ENCODE data around the gene ORC4. TPM values are rescaled to one million over a fixed set of nuclear protein-coding genes. Genes with fewer than 3 reads are reported as not detected.

The ORC4 gene
- polyA plus RNA-seq, 3 donors: 30.2 to 34.0 (median 33.1) TPM

DNA sequence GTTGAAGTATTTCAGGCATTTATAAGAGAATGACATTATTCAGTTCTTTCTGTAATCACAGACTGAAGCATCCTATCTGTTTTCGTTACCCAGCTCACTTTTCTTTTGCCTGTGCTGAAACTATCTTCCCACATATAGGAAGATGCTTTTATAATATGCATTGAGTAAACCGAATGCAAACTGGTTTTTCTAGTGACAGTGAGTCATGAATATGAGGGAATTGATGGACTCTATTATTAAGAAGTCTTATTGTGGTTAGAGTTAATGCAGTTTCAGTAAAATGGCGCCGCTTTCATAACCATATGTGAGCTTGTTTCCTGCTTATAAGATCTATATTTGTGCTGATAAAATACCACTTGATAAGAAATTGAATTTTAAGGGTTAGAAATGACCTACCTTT, 116.5 kb downstream of the ORC4 start:
- H4K20me1 ChIP-seq (ENCODE audit: insufficient read depth, low read length): peaks cover 8% of the 10 kb centered on the region
- Mint-ChIP-seq H3K9me3 (no peaks in the 10 kb centered on the region), H3K27me3 (ENCODE audit: low read depth in 3 of 3) (peaks cover 0 to 2% (median 0%) of the 10 kb centered on the region in 3 donors), H3K27ac (no peak overlapping the region), H3K4me1 (peaks cover 2% of the 10 kb centered on the region), H3K36me3 (peaks cover 15 to 32% of the 10 kb centered on the region in 2 donors), H3K4me3 (no peak overlapping the region)
- no CpG with 5 or more reads among the region's 4 CpGs for WGBS (ENCODE audit: insufficient coverage)
- intact Hi-C loops (cut with micrococcal nuclease): loop anchor here in 1 of 2 donors (10.0 kb wide), 1 partner anchor 859 kb away; no protein-coding TSS in a partner anchor
- no peak for DNase-seq
- no peaks in the 10 kb centered on the region for H3K79me2 ChIP-seq (ENCODE audit: insufficient read depth, low read length)
- no peak overlapping the region for H3K27ac ChIP-seq (ENCODE audit: low read depth in 1 of 2, low read length in 2 of 2)
- TF ChIP-seq, protein P1, sequence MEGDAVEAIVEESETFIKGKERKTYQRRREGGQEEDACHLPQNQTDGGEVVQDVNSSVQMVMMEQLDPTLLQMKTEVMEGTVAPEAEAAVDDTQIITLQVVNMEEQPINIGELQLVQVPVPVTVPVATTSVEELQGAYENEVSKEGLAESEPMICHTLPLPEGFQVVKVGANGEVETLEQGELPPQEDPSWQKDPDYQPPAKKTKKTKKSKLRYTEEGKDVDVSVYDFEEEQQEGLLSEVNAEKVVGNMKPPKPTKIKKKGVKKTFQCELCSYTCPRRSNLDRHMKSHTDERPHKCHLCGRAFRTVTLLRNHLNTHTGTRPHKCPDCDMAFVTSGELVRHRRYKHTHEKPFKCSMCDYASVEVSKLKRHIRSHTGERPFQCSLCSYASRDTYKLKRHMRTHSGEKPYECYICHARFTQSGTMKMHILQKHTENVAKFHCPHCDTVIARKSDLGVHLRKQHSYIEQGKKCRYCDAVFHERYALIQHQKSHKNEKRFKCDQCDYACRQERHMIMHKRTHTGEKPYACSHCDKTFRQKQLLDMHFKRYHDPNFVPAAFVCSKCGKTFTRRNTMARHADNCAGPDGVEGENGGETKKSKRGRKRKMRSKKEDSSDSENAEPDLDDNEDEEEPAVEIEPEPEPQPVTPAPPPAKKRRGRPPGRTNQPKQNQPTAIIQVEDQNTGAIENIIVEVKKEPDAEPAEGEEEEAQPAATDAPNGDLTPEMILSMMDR (IDR thresholded peaks at IDR 0.05): no peak
- H3K4me1 ChIP-seq (ENCODE audit: control insufficient read depth in 1 of 2, insufficient read depth in 2 of 2, low read length in 2 of 2): no peaks in the 10 kb centered on the region
- no peak overlapping the region for H3K4me2 ChIP-seq (replicated peaks; ENCODE audit: extremely low read depth, low read length, poor library complexity, severe bottlenecking)
- H2AFZ ChIP-seq (ENCODE audit: insufficient read depth, low read depth, low read length, poor library complexity, severe bottlenecking): no peak overlapping the region
- no peak overlapping the region for H3K9ac ChIP-seq (ENCODE audit: insufficient read depth, low read length, poor library complexity, severe bottlenecking)
- H3K9me3 ChIP-seq (replicated peaks in 1 of 2; ENCODE audit: control insufficient read depth in 1 of 2, insufficient read depth in 1 of 2, low read length in 2 of 2): no peaks in the 10 kb centered on the region
- H3K27me3 ChIP-seq (ENCODE audit: control insufficient read depth in 2 of 2, insufficient read depth in 2 of 2, low read length in 2 of 2): no peaks in the 10 kb centered on the region
- H3K4me3 ChIP-seq (replicated peaks in 1 of 3; ENCODE audit: low read depth in 2 of 3, low read length in 3 of 3): no peak overlapping the region
- H3K36me3 ChIP-seq (replicated peaks in 1 of 2; ENCODE audit: control insufficient read depth in 1 of 2, insufficient read depth in 2 of 2, low read length in 2 of 2): peaks cover 0 to 14% of the 10 kb centered on the region in 2 donors

DNA sequence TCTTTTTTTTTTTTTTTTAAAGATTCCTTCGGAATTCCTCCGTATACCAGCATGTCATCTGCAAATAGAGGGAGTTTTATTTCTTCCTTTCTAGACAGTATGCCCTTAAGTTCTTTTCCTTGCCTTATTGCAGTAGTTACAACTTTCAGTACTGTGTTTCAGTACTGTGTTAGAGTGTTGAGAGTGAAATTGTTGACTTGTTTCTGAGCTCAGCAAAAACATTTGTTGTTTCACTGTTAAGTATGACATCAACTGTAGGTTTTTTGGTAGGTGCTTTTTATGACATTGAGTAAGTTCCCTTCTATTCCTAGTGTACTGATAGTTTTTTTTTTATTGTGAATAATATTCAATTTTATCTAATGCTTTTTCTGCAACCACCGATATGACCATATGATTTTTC, 131.9 kb downstream of the ORC4 start:
- Mint-ChIP-seq H3K4me3 (no peak overlapping the region), H3K27ac (no peak overlapping the region), H3K9me3 (peaks cover 0 to 2% (median 0%) of the 10 kb centered on the region in 7 donors), H3K27me3 (ENCODE audit: low read depth in 3 of 3) (no peaks in the 10 kb centered on the region), H3K36me3 (peaks cover 0 to 2% of the 10 kb centered on the region in 2 donors), H3K4me1 (peaks cover 4% of the 10 kb centered on the region)
- intact Hi-C loops (cut with micrococcal nuclease): no loop called here
- Histone ChIP-seq H3K4me2 (replicated peaks; ENCODE audit: extremely low read depth, low read length, poor library complexity, severe bottlenecking) (no peak overlapping the region), H3K79me2 (ENCODE audit: insufficient read depth, low read length) (no peaks in the 10 kb centered on the region), H3K27me3 (ENCODE audit: control insufficient read depth in 2 of 2, insufficient read depth in 2 of 2, low read length in 2 of 2) (no peaks in the 10 kb centered on the region), H3K4me3 (replicated peaks in 1 of 3; ENCODE audit: low read depth in 2 of 3, low read length in 3 of 3) (no peak overlapping the region), H3K27ac (ENCODE audit: low read depth in 1 of 2, low read length in 2 of 2) (no peak overlapping the region), H4K20me1 (ENCODE audit: insufficient read depth, low read length) (peaks cover 91% of the 10 kb centered on the region), H2AFZ (ENCODE audit: insufficient read depth, low read depth, low read length, poor library complexity, severe bottlenecking) (no peak overlapping the region), H3K9ac (ENCODE audit: insufficient read depth, low read length, poor library complexity, severe bottlenecking) (no peak overlapping the region), H3K36me3 (replicated peaks in 1 of 2; ENCODE audit: control insufficient read depth in 1 of 2, insufficient read depth in 2 of 2, low read length in 2 of 2) (no peaks in the 10 kb centered on the region), H3K4me1 (ENCODE audit: control insufficient read depth in 1 of 2, insufficient read depth in 2 of 2, low read length in 2 of 2) (no peaks in the 10 kb centered on the region), H3K9me3 (replicated peaks in 1 of 2; ENCODE audit: control insufficient read depth in 1 of 2, insufficient read depth in 1 of 2, low read length in 2 of 2) (no peaks in the 10 kb centered on the region)
- no peak for DNase-seq
- no CpG with 5 or more reads among the region's 3 CpGs for WGBS (ENCODE audit: insufficient coverage)
- TF ChIP-seq, protein P1 (IDR thresholded peaks at IDR 0.05): no peak

Measured in CD14-positive monocyte (primary cell).